GM19395 (cell line): ENCODE data around the gene OR10J4.
"Not testable (repeated sequence)": the region's sequence is repeated elsewhere in the genome, so short reads cannot be mapped to it uniquely, and the experiment has no call there.

Experiments used
- ATAC-seq: cut with Tn5 transposase; IDR thresholded peaks from one replicate; pipeline ENCODE4 v1.9.1; 2021; ENCODE audit warnings: mild to moderate bottlenecking, moderate library complexity; ENCODE audit not compliant: unreplicated experiment

Gene OR10J4

GRCh38 chr1:159431904-159432303 lies at the start of gene OR10J4:
OR10J4 (plus strand) TSS chr1:159432204.
- no peak for ATAC-seq

DNA sequence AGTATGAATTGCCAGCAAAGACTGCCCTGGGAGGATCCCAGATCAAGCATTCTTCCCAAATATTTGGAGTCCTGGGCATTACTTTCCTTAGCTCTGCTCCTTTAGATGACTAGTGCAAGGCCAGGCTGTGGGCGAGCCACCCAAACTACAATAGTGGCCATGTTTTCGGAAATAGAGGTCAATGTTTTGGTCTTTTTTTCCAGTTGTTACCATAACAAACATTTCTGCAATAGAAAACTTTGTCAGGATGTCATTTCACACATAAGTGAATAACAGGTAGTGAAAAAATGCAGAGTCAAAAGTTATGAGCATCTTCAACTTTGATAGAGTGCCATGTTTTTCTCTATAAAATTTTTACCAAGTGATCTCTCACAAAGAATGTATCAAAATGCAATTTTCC lies 25.2 kb upstream of the OR10J4 start:
- no peak for ATAC-seq

DNA sequence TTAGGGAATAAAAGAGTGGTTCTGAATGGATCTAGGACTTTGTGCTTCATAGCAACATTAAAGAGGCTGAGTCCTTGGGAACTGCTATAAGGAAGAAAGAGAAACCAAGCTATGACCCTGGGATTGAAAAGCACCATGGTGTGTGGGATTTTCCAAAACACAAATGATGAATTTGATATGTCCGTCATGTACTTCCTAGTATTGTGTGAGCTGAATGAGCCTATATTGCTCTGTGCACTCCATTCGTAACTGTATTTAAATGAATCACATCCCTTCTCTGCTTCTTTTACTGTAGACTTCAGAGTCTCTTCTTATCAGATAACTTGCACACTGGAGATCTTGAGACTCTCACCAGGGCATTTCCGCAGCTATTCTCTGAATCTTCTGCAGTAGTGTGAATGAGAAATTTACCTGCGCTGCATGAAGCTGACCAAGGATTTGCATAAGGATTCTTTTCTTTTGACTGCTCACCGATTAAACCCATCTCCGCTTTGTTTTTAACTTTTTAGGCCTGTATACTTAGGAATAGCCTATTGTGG lies 23.1 kb upstream of the OR10J4 start:
- ATAC-seq = no peak

DNA sequence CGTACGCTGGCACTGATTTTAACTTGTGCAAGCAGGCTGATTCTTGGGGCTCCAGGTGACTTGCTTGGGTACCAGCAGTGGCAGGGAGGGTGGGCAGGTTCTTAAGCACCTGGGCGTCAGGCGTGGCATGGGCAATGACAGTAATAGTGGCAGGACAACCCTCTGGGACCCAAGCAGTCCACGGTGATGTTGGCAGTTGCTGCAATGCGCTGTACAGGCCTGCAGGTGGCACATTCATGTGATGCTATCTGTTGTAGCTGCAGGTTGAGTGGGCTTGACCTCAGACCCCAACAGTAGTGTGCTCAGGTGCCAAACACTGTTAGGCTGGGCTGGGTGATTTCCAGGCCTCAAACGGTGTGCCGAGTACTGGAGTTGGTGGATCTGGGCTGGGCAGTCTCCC lies 10.2 kb upstream of the OR10J4 start:
- no peak for ATAC-seq

- ATAC-seq = no peak
Observed at GRCh38 chr1:159428536-159428935, 3.5 kb upstream of the OR10J4 start.

GRCh38 chr1:159429074-159429861 lies 2.7 kb upstream of the OR10J4 start:
- no peak for ATAC-seq

GRCh38 chr1:159430985-159431384 lies 1.0 kb upstream of the OR10J4 start:
- no peak for ATAC-seq

- ATAC-seq = no peak
Observed at GRCh38 chr1:159436469-159436868, 4.5 kb downstream of the OR10J4 start.

GRCh38 chr1:159439422-159439821 lies 7.4 kb downstream of the OR10J4 start, which contains the start of gene OR10J1:
OR10J1 (plus strand) TSS chr1:159439722; CDS start chr1:159439792, 70 bp downstream.
- ATAC-seq = no peak

DNA sequence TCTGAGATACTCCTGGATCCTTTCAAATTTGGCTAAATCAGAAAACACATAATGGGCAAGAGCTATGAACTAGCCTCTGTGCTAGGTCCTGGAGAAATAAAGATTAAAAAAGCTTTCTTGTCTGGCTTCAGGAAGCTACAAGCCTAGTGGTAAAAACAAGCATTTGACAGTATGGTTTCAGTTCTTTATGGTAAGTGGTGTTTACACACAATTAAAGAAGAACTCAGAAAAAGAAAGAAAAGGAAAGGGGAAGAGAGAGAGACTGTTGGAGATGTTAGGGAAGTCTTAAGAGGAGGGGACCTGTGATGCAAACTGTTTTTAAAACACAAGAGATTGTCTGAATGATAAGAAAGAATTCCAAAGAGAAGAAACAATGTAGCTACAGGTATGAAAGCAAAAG lies 9.4 kb downstream of the OR10J4 start:
- ATAC-seq = no peak

DNA sequence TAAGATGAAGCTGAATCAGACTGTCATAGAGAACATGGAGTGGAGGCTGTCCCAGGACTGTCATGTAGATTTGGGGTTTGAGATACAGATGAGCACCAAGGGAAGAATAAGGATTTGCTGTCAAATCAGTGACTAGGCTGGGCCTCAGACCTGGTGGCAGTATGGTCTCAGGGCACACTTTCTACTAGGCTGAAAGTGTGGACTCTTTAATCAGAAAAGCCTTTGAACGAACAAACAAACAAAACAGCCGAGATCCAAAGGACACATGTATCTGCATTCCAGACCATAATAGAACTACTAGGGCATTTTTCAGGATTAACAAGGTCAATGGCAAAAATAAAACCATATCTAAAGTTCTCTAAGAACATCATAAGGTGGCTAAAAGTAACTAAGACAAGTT lies 10.4 kb downstream of the OR10J4 start:
- no peak for ATAC-seq

DNA sequence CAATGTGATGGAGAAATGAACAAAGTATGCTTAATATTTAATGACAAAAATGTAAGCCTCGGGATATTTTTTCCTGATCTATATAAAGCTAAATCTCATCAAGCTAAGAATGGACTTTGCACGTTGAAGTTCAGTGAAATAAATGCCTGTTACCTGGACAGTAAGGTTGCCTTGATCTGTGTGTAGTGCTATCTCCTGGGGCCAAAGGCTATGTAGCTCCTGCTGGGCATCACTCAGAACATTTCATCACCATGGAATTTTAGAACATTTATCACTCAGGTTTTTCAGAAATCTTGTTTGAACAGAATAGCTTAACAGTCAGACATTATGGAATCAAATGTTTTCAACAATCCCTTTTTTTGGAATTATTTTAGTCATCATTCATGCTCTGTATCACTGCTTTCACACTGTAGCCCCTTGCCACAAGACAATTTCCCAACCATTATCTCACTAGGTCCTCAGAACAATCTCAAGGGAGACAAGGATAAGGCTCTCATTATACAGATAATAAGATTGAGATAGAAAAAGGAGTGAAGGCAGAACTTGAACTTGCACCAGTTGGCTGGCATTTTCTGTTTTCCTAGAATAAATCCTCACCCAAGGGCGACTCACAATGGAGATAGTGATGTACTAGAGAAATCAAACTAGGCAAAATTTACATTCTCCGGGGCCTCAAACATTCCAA lies 11.2 kb downstream of the OR10J4 start:
- no peak for ATAC-seq

DNA sequence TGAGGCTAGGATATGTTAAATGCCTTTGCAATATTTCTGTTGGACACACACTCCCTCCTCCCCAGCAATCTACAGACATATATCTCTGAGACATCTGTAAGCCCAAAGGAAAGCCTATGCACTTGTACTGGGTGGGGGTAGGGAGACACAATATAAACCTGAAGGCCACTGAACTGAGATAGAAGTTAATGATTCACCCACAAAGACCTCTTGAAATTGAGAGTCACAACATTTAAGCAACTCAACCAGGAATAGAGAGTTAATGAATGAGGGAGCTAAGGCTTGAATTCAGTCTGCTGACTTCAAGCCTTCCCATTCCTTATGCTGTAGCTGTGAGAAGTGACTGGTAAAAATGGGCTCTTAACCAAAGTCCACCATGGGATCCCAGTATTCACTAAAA lies 12.5 kb downstream of the OR10J4 start:
- ATAC-seq = no peak

DNA sequence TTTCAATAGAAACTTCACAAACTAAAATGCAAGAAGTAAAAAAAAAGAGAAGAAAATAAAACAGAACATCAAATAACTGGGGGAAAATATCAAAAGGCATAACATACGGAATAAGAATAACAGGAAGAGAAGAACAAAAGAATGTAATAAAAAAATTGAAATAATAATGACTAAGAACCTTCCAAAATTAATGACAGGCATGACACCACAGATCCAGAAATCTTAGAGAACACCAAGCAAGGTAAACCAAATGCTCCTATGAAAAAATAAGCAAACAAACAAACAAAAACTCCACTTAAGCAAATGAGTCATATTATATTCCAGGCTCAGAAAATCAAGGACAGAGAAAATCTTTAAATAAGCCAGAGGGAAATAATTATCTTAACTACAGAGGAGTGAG lies 16.2 kb downstream of the OR10J4 start:
- ATAC-seq = no peak

GRCh38 chr1:159449605-159450004 lies 17.6 kb downstream of the OR10J4 start:
- not testable (repeated sequence) for ATAC-seq

DNA sequence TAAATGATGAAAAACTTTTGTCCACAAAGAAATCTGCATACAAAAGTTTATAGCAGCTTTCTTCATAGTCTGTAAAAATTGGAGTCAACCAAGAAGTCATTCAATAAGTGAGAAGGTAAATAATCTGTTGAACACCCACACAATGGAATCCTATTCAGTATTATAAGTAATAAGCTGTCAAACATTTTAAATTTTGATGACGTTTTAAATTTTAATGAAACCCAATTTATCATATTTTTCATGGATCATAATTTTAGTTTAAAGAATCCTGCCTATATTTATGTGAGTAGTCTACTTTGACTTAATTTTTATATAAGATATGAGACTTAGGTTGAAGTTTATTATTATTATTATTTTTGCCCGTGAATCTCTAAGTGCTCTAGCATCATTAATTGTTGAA lies 27.5 kb downstream of the OR10J4 start:
- ATAC-seq = no peak

DNA sequence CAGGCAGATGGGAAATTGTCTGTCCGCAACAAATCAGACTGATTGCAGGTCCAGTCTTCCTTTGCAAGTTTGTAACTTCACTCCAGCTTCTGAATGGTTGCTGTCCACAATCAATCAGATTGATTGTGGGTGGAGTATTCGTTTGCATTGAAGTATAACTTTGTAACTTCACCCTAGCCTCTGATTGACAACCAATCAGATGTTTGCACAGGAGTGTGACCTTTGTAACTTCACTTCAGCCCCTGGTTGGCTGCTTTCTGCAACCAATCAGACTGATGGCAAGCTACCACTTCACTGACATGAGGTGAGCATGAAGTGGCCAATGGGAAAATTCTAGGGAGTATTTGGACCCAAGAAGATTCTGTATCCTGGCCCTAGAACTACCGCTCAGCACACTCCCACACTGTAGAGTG lies 33.2 kb downstream of the OR10J4 start:
- no peak for ATAC-seq

GRCh38 chr1:159468321-159468720 lies 36.3 kb downstream of the OR10J4 start:
- no peak for ATAC-seq

DNA sequence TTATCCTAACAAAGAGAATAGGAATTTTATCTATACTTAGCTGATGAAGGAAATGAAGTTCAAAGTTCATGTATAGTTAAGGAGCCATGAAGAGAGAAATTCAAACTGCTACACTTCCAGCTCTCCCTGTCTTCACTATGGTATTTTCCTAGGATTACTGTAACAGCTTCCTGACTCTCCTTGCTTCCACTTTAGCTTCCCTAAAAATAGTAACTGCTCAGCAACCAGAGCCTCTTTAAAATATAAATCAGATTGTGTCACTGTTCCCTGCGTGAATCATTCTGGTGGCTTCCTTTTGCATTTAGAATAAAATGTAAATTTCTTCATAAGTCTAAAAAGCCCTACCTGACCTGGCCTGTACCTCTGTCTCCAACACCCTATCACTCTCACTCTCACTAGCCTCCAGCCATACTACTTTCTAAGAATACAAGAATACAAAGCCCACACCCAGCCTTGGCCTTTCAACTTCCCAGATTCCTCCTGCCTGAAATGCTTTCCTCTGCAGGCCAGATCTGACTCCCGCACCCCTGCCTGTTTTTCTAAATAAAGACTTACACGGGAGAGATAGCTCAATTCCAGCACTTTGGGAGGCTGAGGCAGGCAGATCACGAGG lies 38.0 kb downstream of the OR10J4 start:
- no peak for ATAC-seq

DNA sequence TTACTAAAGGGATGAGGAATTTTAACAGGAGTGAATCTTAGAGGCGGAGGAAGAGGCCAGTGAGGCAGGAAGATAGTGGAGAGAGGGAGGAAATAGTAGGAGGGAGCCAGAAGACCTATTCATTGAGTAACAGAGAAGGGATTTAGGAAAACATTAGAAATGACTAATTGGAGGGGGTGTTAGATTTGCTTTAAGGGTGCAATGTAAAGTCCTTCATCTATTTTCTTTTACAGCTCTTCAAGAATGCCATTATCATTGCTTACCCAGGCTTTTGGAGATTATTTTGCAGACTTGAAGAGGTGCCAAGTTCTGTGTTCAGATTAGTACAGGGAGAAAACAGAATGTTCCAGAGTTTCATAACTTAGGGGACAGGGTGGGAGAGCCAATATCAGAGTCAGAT lies 41.3 kb downstream of the OR10J4 start:
- ATAC-seq = no peak

DNA sequence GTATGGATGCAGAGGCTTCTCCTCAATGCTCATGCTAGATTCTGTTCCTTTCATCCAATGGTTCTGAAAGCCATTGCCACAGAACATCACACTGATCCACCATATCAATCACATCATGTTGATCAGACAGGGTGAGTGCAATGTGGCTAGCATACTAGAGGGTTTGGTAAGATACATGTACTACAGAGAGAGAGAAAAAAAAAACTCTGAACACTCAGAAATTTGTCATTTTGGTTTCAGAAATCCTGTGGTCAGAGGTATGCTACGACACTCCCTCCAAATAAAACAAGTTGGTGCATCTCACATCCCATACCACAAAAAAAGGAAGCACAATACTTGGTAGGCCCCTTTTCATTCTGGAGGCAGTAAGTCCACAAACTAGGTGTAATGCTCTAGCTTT lies 42.9 kb downstream of the OR10J4 start:
- ATAC-seq = no peak
